ENCODE results near the gene MTTP. TPM values are rescaled to one million over a fixed set of nuclear protein-coding genes. Genes with fewer than 3 reads are reported as not detected.

Gene MTTP
- total RNA-seq, 1 donor from 2014 or later: 5.1 TPM

GRCh38 chr4:99670409-99671073 lies 95.9 kb downstream of the MTTP start:
- no peak for DNase-seq (ENCODE audit: low spot score)

Other genes with a start within 250 kb of the MTTP start
- gene ADH1C, start 222.1 kb upstream of the MTTP start, total RNA-seq (ENCODE audit: insufficient read depth, low replicate concordance): 5.3 TPM
- 2.4 TPM for gene ADH7, start 139.5 kb upstream of the MTTP start, total RNA-seq (ENCODE audit: insufficient read depth, low replicate concordance)
- gene C4orf17, start 63.8 kb upstream of the MTTP start, total RNA-seq (ENCODE audit: insufficient read depth, low replicate concordance): 2.4 TPM
- gene TRMT10A, start 10.8 kb upstream of the MTTP start, total RNA-seq (ENCODE audit: insufficient read depth, low replicate concordance): 44.8 TPM
- 2.2 TPM for gene C4orf54, start 83.0 kb downstream of the MTTP start, total RNA-seq (ENCODE audit: insufficient read depth, low replicate concordance)
- gene DAPP1, start 242.0 kb downstream of the MTTP start, total RNA-seq (ENCODE audit: insufficient read depth, low replicate concordance): 9.1 TPM